MCF 10A (cell line): Measurements from ENCODE around the gene SLC26A11. TPM values are rescaled to one million over a fixed set of nuclear protein-coding genes. Genes with fewer than 3 reads are reported as not detected.
"Not testable (repeated sequence)": the region's sequence is repeated elsewhere in the genome, so short reads cannot be mapped to it uniquely, and the experiment has no call there.

Experiments
- BruUV-seq: library from RNA; stranded (reverse); fragments of 400-500 nt; replicated peaks from 2 replicates; lab custom pipeline; 2021; lab: Mats Ljungman, UMichigan
- CTCF ChIA-PET: fragments of 300-600 bp; sonication (Branson Sonifier 250); formaldehyde crosslinking; extraction: SDS; loops from one replicate; lab custom pipeline; 2021; ENCODE audit warnings: antibody characterized with exemption, inconsistent platforms; lab: Yijun Ruan, JAX
- POLR2A ChIA-PET: fragments of 300-600, 350-650 bp; sonication (Branson Sonifier 250); formaldehyde crosslinking; extraction: SDS; loops from one replicate; lab custom pipeline; 2020; ENCODE audit warnings: antibody characterized with exemption, inconsistent platforms; lab: Yijun Ruan, JAX
- DNase-seq: peaks from one replicate; pipeline ENCODE4 v3.0.0-alpha.2; 2018; ENCODE audit not compliant: unreplicated experiment
- H3K27ac Mint-ChIP-seq: one replicate; pipeline ENCODE4 v1.8.0; 2022; ENCODE audit warnings: mild to moderate bottlenecking, low read depth, mixed read lengths; ENCODE audit not compliant: unreplicated experiment
- H3K27me3 Mint-ChIP-seq: one replicate; pipeline ENCODE4 v1.8.0; 2022; ENCODE audit warnings: mixed read lengths; ENCODE audit not compliant: insufficient read depth, unreplicated experiment
- H3K36me3 Mint-ChIP-seq: one replicate; pipeline ENCODE4 v1.8.0; 2022; ENCODE audit warnings: mild to moderate bottlenecking, moderate library complexity, mixed read lengths; ENCODE audit not compliant: insufficient read depth, unreplicated experiment
- H3K4me1 Mint-ChIP-seq: one replicate; pipeline ENCODE4 v1.8.0; 2022; ENCODE audit warnings: mixed read lengths; ENCODE audit not compliant: insufficient read depth, unreplicated experiment
- H3K4me3 Mint-ChIP-seq: one replicate; pipeline ENCODE4 v1.8.0; 2022; ENCODE audit warnings: mild to moderate bottlenecking, moderate library complexity, mixed read lengths; ENCODE audit not compliant: unreplicated experiment
- H3K9me3 Mint-ChIP-seq: one replicate; pipeline ENCODE4 v1.8.0; 2022; ENCODE audit warnings: mixed read lengths; ENCODE audit not compliant: unreplicated experiment
- CTCF ChIP-seq: fragments of 200-600 bp; IDR thresholded peaks from one replicate; pipeline ENCODE4 v1.8.0; 2022; ENCODE audit warnings: antibody characterized with exemption, mild to moderate bottlenecking; ENCODE audit not compliant: unreplicated experiment
- intact Hi-C: fragments of 100-400 bp; cut with micrococcal nuclease; formaldehyde crosslinking; loops from 2 replicates; pipeline ENCODE4 v1.14.1; 2022
- total RNA-seq: library from RNA; stranded (reverse); gene quantifications from 2 replicates; pipeline ENCODE4 v1.2.3, GENCODE V29; 2022

The SLC26A11 gene
- total RNA-seq, 1 experiment from 2014 or later, result 11.7 TPM

GRCh38 chr17:80297996-80298560, 77.9 kb downstream of the SLC26A11 start:
- H3K36me3 Mint-ChIP-seq, result peaks cover 94% of the 10 kb centered on the region
- H3K27me3 Mint-ChIP-seq, result no peaks in the 10 kb centered on the region
- no peaks in the 10 kb centered on the region for H3K9me3 Mint-ChIP-seq
- no peak overlapping the region for H3K4me3 Mint-ChIP-seq
- no peak for DNase-seq
- no peak overlapping the region for H3K27ac Mint-ChIP-seq
- CTCF ChIA-PET, result interaction anchor here (0.6 to 1.4 kb wide), 2 partner anchors 8 to 72 kb away, joined by 3 to 5 read pairs; no protein-coding TSS in a partner anchor
- no peaks in the 10 kb centered on the region for H3K4me1 Mint-ChIP-seq
- POLR2A ChIA-PET, result no interaction called here
- intact Hi-C loops, result no loop called here
- no peak for TF ChIP-seq CTCF
- no TSS peak for BruUV-seq

- H3K27ac Mint-ChIP-seq, POLR2A ChIA-PET, intact Hi-C loops, DNase-seq, BruUV-seq, H3K4me3 Mint-ChIP-seq, H3K27me3 Mint-ChIP-seq, H3K9me3 Mint-ChIP-seq, H3K4me1 Mint-ChIP-seq: not testable (repeated sequence)
- H3K36me3 Mint-ChIP-seq, result peaks cover 92% of the 10 kb centered on the region
- CTCF ChIA-PET, result interaction anchor here (0.6 kb wide), 1 partner anchor 176 kb away, joined by 4 read pairs; no protein-coding TSS in a partner anchor
These were observed 79.3 kb downstream of the SLC26A11 start for GRCh38 chr17:80299350-80300100.

GRCh38 chr17:80300756-80301155, 80.5 kb downstream of the SLC26A11 start:
- H3K9me3 Mint-ChIP-seq, H3K4me3 Mint-ChIP-seq, intact Hi-C loops, DNase-seq, H3K27me3 Mint-ChIP-seq, H3K4me1 Mint-ChIP-seq, BruUV-seq, CTCF ChIA-PET, H3K27ac Mint-ChIP-seq: not testable (repeated sequence)
- H3K36me3 Mint-ChIP-seq, result peaks cover 92% of the 10 kb centered on the region
- POLR2A ChIA-PET, result interaction anchor here (0.7 kb wide), 1 partner anchor 91 kb away, joined by 4 read pairs; no protein-coding TSS in a partner anchor

Other genes with a start within 250 kb of the SLC26A11 start
- 21.1 and 26.5 TPM in 2 replicates for gene TBC1D16, start 184.6 kb upstream of the SLC26A11 start, total RNA-seq
- gene CCDC40, start 183.8 kb upstream of the SLC26A11 start, total RNA-seq, result 4.1 and 4.8 TPM in 2 replicates
- 26.0 and 31.3 TPM in 2 replicates for gene GAA, start 118.8 kb upstream of the SLC26A11 start, total RNA-seq
- 87.0 and 97.7 TPM in 2 replicates for gene EIF4A3, start 73.3 kb upstream of the SLC26A11 start, total RNA-seq
- gene CARD14, start 50.4 kb upstream of the SLC26A11 start, total RNA-seq, result 0.20 TPM in 1 of 2 replicates, not detected in the other
- 42.0 and 42.4 TPM in 2 replicates for gene SGSH, start 94 bp upstream of the SLC26A11 start, total RNA-seq
- gene RNF213, start 40.4 kb downstream of the SLC26A11 start, total RNA-seq, result 50.5 and 67.5 TPM in 2 replicates
- gene ENDOV, start 194.7 kb downstream of the SLC26A11 start, total RNA-seq, result 28.0 and 34.4 TPM in 2 replicates